ENCODE measurements around the gene MDH1B.

- no peak for TF ChIP-seq CTCF (IDR thresholded peaks at IDR 0.05; ENCODE audit: low read depth, low read length)
- no peak for TF ChIP-seq POLR2A (IDR thresholded peaks at IDR 0.05; ENCODE audit: extremely low read depth, insufficient read length)
- TF ChIP-seq, protein P1, sequence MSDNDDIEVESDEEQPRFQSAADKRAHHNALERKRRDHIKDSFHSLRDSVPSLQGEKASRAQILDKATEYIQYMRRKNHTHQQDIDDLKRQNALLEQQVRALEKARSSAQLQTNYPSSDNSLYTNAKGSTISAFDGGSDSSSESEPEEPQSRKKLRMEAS (IDR thresholded peaks at IDR 0.05; ENCODE audit: low read depth, low read length), result no peak
These were observed 46.8 kb downstream of the MDH1B start, which contains the start of gene DYTN for GRCh38 chr2:206718296-206718695.

All from NB4 (cell line).